GM12874 (cell line): Measurements from ENCODE around the gene THUMPD2.

Experiments used
- CTCF ChIP-seq: IDR thresholded peaks from 2 replicates; pipeline ENCODE4 v1.5.1; 2011; ENCODE audit warnings: low read depth, mild to moderate bottlenecking, control low read depth, low read length, moderate library complexity; ENCODE audit not compliant: insufficient read depth

Gene THUMPD2

GRCh38 chr2:39733070-39733674 lies 45.9 kb downstream of the THUMPD2 start:
- no peak for TF ChIP-seq CTCF

- TF ChIP-seq CTCF = no peak
Observed at GRCh38 chr2:39732482-39732881, 46.6 kb downstream of the THUMPD2 start.

- TF ChIP-seq CTCF = no peak
Observed at GRCh38 chr2:39731546-39731945, 47.5 kb downstream of the THUMPD2 start.

- peak; percentile 51 for TF ChIP-seq CTCF
Observed at GRCh38 chr2:39730685-39731302, 48.3 kb downstream of the THUMPD2 start.

- no peak for TF ChIP-seq CTCF
Observed at GRCh38 chr2:39730276-39730675, 48.8 kb downstream of the THUMPD2 start.

- TF ChIP-seq CTCF = peak; percentile 76
Observed at GRCh38 chr2:39728941-39729351, 50.1 kb downstream of the THUMPD2 start.

GRCh38 chr2:39725401-39725800 lies 53.7 kb downstream of the THUMPD2 start:
- no peak for TF ChIP-seq CTCF

GRCh38 chr2:39724828-39725144 lies 54.3 kb downstream of the THUMPD2 start:
- TF ChIP-seq CTCF = no peak
